Posterior cingulate gyrus (tissue), 11 donors: ENCODE results near the gene CBX8.
A peak's percentile ranks its signal among the peaks of the same experiment; 100 is the strongest.

Experiments
- DNase-seq, 10 donors: peaks; one replicate each; pipeline versions ENCODE4 v3.0.0 to v3.0.0-alpha.2; 2020 to 2021; ENCODE audit warnings: mixed read lengths in 3 of 10
- intact Hi-C: fragments of 100-400 bp; cut with DNase I; formaldehyde crosslinking; loops from one replicate; pipeline ENCODE4 v1.15.1; 2023

CBX8 gene

DNA sequence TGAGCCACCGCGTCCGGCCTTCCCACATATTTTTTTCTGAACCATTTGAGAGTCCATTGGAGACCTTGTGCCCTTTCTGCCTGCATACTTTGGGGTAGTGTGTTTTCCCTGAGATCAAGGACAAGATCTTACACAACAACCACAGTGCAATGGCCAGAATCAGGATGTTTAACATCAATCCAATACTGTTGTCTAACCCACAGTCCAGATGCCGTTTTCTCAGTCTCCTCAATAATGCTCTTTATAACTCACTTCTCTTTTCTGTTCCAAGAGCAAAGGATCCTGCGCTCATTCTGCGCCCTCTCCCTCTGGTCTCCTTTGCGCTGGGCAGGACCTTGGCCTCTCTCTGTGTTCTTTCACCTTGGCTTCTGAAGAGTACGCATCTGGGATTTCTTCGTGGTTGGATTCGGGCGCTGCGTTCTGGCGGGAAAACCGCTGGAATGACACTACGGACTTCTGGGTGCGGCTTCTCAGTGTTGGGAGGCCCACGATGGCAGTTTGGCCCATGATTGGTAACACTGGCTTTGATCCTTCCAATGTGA, 25.8 kb upstream of the CBX8 start:
- DNase-seq: peak in 1 of 10 donors; percentile 2
- intact Hi-C loops: no loop called here

DNA sequence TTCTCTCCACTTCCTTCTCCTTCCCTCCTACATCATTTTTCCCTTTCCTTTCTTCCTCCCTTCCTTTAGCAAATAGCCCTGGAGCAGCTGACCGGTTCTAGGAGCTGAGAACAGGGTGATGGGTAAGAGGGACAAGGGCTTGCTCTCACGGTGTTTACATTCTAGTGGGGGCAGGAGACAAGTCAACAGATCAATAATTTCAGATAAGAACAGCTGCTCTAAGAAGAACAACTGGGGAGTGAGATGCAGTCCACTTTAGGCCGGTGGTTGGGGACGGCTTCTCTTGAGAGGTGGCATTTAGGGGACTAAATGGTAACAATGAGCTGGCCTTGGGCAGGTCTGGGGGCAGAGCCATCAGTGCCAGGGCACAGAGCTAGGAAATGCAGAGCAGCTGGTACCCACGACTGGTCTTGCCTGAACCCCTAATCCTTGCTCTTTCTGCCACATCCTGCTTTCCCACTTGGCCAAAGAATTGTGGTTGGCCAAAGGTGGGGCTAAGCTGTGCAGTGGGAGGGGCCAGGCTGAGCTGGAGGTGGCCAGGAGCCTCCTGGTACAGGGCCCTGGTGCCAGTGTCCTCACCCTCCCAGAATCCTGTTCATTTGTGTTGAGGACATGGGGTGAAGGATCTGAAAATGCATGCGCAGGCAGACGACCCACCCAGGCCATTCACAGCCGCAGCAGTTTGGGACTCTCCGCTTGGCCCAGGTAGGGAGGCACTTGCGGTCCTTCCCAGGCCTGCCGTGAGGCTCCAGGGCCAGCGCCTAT, 24.6 kb upstream of the CBX8 start:
- intact Hi-C loops: no loop called here
- DNase-seq: no peak

DNA sequence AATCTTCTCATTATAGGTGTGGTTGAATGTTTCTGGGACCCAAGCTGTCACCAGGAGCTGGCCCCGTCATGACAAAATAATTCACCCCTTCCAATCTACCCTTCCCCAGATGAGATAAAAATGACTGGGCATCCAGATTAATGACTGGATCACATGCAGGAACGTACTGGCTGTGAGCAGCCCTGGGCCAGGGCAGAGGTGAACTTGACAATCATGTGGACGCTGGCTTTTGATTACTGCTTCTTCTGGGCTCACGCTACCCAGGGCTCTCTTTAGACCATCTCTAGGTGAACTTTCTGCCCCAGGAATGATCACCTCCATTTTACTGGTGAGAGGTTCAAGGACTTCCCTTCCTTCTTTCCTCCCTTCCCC, 24.1 kb upstream of the CBX8 start:
- intact Hi-C loops: no loop called here
- DNase-seq: no peak

DNA sequence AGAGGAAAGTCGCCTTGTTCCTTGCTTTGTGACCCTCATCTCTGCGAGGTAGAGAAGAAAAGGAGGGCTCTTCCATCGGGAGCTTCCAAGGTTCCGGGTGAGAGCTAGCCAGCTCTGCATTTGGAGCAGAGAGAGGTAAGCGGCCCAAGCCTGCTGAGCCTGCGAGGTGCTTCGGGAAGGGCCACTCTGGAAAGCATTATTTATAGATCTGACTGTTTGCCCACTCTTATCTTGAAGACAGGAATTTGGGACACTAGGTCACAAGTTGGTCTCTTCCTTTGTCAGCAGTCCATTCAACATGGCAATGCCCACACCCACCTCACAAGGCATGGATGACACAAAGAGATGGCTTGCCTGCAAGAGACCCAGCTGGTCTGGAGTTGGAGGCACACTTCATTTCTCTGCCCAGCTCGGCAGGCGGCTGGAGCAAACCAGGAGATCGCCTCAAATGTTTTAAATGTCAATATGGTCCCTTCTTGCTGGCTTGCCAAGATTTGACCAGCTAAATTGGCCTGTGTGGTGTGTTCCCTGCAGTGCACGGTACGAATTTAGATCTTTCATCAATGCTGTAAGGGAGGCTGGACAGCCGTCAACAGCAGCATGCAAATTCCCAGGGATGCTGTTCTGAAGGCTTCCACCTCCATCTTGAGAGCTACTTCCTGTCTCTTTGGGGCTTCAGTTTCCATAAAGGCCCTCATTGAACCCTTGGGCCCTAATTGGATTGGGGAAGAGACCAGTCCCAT, 22.8 kb upstream of the CBX8 start:
- intact Hi-C loops: no loop called here
- peak in 1 of 10 donors; percentile 56 for DNase-seq

DNA sequence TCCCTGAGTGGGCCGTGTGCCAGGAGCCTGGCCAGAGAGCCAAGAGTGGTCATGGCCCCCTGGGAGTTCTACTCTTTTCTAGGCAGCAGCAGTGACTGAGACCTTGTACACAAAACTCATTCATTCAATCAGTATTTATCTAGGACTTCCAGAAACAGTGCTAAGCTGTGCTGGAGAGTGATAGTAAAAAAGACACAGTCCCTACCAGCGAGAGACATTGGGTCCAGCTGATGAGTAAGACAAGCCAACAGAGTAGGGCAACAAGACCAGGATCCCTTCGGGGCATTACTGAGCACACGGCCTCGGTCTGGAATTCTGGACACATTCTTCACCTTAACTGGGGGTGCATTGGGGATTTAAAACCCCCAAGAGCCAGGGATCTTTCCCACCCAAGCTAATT, 22.2 kb upstream of the CBX8 start:
- intact Hi-C loops: no loop called here
- DNase-seq: no peak

DNA sequence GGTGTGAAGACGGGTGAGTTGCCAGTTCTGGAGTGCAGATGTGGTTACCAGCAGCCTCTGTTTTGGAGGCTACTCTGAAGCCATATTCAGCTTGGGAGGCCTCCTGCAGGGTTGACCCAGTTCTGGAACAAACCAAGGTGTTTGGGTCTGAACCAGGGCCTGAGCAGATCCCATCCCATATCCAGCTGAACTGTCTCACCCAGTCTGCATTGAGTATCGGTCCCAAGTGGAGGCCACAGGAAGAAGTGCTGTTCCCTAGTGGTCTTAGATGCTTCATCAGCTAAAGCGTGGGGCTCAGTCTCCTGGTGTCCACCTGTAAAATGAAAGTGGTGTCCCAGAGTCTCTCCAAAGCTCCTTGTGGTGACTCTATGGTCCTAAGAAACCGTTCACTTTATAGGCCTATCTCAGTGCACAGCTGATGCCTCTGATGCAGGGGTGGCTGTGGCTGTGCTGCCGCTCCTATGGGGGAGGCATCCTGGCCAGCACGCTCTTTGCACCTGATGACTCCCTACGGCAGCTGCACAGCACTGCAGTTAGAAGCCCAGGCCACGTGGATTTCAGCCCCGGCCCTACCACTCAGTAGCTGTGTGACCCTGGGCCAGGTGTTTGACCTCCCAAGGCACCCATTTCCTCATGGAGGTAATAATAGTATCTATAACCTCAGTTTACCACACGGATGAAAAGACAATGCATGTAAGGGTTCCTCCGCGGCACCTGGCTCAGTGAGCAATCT, 21.3 kb upstream of the CBX8 start:
- intact Hi-C loops: no loop called here
- DNase-seq: no peak

DNA sequence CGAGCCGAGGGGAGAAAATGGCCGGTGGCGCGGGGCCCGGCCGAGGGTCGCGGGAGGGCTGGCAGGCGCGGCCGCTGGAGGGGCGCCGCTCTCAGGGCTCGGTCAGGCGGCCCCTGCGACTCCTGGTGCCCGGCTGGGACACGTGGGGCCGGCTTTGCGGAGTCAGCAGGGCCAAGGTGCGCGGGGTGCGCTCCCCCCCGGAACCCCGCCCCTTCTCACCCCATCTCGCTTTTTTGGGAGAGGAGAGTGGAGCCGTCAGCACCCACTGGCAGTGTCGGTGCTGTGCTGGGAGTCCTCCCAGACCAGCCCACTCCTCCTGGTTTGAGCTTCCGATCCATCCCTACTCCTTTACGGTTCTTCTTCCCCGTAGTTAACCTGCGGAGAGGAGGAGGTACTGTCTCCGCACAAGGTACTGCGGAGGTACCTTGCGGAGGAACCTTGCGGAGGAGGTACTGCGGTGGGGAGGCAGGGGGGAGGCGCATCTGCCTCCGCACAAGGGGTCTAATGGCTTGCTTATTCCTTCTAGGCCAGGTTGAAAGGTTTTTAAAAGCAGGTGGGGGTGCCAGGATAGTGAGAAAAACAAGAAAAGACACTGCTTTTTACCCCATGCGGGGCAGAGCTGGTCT, 19.1 kb upstream of the CBX8 start:
- intact Hi-C loops: no loop called here
- no peak for DNase-seq

DNA sequence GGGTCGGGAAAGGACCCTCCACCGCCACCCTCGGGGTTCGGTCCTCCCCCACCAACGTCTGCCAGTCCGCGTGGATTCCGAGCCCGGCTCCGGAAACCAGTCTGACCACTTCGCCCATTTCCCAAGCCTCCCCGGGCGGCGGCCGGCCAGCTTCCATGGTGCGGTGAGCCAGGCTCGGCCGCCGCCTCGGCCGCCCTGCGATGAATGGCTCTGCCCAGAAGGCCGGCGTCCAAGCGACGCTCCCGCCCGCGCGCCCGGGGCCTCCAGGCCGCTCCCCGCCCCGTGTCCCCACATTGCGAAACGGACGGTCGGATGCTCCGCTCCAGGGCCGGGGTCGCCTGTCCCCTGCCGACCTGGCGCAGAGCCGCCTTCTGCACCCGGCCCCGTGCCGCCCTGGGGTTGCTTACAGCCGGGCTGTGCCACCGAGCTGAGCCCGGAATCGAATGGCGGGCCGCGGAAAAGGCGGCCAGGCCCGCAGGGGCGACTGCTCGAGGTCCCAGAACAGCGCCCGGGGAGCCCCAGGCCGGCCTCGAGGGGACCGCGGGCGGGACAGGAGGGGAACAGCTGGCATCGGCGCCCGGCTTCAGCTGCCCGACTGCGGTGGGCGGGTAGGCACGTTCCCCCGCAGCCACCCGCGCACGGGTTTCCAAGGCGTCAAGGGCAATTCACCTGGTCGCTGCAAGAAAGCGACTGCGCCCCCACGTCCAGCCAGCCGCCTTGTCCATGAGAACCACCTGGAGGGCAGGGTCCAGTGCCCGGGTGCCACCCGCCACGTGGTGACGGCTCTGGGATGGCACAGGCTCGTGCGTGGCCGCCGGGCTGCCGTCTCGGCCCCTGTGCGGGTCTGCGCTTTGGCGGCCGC, 18.3 kb upstream of the CBX8 start:
- DNase-seq: peak in 1 of 10 donors; percentile 52
- intact Hi-C loops: no loop called here

DNA sequence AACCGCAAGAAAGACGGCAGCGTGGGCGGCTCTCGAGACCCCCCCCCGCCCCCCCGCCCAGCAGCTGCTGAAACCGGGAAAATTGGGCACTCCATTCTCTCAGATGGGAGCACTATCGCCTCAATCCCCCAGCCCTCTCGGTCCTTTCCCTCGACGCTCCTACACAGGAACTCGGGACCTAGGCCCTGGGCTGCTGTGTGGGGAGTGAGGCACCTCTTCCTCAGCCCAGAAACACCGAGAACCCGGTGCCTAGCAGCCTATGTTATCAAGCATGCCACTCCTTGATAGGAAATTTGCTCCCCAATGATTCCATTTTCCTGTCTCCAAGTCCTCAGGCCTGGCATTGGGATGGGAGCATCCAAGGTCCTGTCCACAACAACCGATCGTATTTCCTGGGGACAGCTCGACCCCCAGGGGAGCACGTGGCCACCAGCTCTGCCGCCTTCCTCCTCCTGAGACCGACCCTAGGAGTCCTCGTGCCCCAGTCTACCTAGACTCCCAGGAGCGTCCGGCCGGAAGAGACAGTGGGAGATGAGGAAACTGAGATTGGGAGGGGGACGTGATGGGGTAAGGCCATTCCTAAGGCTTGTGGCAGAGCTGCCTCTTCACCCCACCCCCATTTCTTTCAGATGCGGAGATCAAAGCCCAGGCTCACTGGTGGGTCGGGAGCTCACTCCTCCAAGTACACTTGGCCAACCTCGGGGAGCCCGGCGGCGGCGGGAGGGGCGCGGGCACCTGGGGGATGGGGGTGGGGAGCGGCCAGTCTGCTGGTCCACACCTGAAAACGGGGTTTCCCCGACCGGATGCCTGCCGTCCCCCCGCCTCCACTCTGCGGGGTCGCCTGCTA, 17.5 kb upstream of the CBX8 start:
- peak in 1 of 10 donors; percentile 6 for DNase-seq
- intact Hi-C loops: no loop called here

DNA sequence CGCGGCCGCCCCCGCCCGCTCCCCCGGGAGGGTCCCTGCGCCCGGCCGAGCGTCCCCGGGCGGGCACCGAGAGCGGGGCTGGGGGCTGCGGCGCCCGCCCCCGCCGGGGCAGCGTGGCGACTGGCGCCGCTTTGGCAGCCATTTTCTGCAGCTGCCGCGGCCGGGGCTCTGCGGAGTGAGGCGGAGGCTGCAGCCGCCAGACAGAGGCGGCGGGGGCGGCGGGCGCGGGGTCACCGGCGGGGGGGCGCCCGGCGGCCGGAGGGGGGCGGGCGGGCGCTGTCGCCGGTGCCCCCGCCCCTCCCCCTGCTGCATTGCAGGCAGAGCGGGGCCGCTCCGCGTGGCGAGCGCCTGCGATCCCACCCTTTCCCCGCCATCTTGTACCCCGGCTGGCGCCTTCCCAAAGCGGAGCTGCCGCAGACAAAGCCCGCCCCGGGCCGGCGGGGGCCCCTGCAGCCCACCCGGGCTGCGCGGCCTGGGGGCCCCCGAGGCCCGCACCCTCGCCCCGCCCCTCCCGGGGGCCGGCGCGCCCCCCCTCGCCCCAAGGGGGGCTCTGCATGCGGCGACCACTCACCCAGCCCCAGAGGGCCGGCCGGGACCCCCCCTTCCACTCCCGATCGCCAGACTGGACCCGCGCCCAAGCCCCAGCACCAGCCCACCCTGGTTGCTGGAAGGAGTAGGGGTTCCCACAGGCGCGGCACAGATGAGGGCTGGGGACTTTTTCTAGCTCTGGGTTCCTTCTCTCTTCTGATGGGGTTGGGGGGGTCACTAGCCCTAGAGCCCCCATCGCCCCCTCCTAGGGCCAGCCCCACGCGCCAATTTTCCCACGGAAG, 16.6 kb upstream of the CBX8 start:
- intact Hi-C loops: no loop called here
- DNase-seq: no peak

DNA sequence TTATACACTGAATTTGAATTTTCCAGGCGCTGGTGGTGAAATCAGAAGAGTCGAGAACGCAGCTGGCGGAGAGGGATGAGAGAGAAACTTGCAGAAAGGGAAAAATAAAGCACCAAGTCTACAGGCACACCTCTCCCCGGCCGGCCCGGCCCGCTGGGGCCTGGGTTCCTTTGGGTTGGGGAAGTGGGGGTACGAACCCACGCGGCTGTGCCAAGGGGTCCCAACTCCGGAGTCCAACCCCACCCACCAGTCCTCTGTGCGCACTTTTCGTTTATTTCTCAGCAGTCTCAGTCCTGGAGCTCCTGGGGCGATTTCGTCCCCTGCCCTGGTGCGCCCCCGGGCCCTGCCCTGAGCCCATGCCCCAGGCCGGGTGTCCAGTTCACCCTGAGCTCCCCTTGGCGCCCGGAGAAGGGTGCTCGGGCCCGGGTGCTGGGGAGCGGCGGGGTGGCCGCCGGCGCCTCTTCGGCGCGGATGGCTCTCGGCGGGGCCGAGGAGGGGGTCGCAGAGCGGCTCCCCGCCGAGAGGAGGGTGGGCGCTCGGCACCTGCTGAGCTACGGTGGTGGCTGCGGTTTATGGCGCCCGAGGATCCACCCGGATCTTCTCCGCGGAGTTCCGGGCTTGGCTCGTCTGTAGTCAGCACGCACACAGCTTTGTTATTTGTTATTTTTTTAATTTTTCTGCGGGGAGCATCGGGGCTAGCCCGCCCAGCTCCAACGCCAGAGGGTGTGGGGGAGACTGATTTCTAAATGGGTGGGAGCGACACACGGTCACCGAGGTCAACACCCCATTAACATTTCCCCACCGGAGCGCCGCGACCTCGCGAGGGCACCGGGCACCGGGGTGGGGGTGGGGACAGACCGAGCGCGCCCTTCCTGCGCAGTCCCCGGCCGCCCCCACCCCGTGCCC, 15.7 kb upstream of the CBX8 start:
- no peak for DNase-seq
- intact Hi-C loops: no loop called here

DNA sequence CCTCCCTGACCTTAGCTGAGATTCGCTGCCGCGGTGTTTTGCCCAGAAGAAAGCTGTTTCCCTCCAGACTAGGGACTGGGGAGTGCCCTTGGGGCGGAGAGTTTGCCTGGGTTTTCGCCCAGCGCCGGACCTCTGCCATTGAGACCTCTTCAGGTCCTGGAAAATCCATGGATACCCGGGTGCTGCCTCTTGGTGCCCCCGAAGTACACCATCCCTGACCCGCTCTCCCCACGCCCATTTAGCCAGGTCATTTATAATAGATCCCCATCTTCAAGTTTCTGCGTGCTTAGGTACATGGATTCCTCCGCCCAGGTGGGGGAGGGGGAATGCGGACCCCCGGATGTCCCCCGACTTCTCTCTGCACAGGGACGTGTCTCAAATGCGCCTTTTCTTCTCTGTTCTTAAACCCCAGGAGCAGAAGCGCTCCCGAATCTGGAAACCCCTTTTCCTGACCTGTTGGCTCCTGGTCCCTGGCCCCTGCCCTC, 15.0 kb upstream of the CBX8 start:
- DNase-seq: no peak

DNA sequence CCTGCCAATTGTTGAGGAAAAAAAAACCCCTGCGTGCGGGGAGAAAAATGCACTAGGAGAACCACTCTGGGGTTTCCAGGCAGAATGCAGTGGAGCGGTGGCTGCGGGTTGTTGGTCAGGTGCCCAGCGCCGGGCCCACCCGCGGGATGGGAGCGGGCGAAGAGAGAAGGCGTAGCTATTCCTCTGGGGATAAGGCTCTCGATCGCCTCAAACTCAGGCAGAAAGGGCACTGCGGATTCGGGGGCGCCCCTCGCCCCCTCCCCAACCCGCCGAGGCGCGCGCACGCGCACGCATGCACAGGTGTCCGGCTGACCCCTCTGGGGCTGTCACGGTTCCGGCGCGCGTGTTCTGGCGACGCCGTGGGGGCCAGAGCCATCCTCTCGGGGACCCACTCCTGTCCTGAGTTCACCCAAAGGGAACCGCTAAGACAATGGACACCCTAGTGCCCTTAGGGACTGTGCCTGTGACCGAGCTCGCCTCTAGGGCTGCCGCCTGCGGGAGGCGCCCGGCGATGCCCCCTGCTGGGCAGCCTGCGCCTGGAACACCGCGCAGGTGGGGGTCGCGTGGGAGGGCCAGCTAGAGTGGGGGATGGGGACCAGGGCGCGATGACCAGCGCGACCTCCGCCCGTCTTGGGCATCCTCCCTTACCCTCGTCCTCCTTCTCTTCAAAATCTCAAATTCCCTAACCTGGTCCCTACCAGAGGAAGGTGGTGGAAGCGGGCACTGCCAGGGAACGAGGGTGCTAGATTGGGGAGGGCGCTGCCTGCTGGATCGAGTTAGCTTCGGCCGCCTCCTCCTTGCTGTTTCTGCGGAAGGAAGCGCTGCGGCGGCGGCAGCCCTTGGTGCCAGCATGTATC, 14.4 kb upstream of the CBX8 start:
- peak in 2 of 10 donors; percentile 59 to 90 for DNase-seq
- intact Hi-C loops: loop anchor here (2.0 kb wide), 1 partner anchor 30 kb away; no protein-coding TSS in a partner anchor

More for the DNA sequence above, 15.0 kb upstream of the CBX8 start:
- intact Hi-C loops: loop anchor here (2.0 kb wide), 1 partner anchor 29 kb away; no protein-coding TSS in a partner anchor

DNA sequence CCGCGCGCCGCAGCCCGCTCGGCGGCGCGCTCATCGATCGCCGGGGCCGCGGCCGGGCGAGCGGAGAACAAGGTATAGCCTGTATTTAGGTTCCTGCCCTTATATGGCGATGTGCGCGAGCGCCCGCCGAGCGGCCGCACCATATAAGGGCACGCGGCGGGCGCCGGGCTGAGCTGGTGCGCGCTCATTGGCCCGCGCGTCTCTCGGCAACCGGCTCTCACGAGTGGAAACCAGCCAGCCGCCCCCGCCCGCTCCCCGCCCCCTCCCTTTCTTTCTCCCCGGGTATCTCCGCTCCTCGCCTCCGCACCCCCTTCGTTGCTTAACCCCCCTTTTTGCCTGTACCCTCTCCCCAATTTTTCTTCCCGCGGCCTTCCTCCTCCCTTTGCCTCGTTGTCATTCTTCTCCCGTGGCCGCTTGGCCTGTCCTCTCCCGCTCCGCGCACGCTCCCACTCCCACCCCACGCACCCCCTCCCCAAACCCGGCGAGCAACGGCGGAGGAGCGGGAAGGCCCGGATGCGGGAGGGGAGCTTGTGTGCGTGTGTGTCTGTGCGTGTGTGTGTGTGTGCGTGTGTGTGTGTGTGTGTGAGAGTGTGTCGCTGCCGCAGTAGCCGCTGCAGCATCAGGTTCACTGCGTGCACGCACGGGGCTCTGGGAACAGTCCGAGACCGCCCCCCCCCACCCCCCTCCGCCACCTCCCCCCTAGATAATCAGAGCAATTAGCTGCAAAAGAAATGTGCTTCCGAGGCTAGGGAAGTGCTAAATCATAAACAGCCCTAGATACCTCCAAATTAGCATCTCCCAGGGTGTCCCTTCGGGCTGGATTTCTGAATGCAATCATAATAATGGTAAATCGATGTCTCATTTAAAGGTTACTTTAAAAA, 13.5 kb upstream of the CBX8 start:
- intact Hi-C loops: loop anchor here (2.0 kb wide), 1 partner anchor 30 kb away; no protein-coding TSS in a partner anchor
- DNase-seq: peak in 8 of 10 donors; percentile 38 to 95 (median 70)
